IMR-90 (cell line): ENCODE measurements around the gene ITCH.
A peak's percentile ranks its signal among the peaks of the same experiment; 100 is the strongest.

Experiments used
- BHLHE40 ChIP-seq: fragments of 150-350 bp; IDR thresholded peaks from 2 replicates; pipeline ENCODE4 v1.6.1; 2016; ENCODE audit warnings: mild to moderate bottlenecking, low read depth, low read length
- CEBPB ChIP-seq: IDR thresholded peaks from 2 replicates; pipeline ENCODE4 v1.6.1; 2012; ENCODE audit warnings: low read depth, low read length, improper control_type of control experiment
- FOS ChIP-seq: fragments of 150-350 bp; IDR thresholded peaks from 2 replicates; pipeline ENCODE4 v1.6.1; 2016; ENCODE audit warnings: low read depth, low read length
- MAZ ChIP-seq: IDR thresholded peaks from 2 replicates; pipeline ENCODE4 v1.6.1; 2012; ENCODE audit warnings: low read depth, mild to moderate bottlenecking, low read length, improper control_type of control experiment, moderate library complexity, borderline replicate concordance
- MXI1 ChIP-seq: IDR thresholded peaks from 2 replicates; pipeline ENCODE4 v1.6.1; 2012; ENCODE audit warnings: low read depth, mild to moderate bottlenecking, low read length, moderate library complexity, borderline replicate concordance
- POLR2A ChIP-seq: IDR thresholded peaks from 2 replicates; pipeline ENCODE4 v1.6.1; 2012; ENCODE audit warnings: mild to moderate bottlenecking, low read depth, low read length
- RAD21 ChIP-seq: IDR thresholded peaks from 2 replicates; pipeline ENCODE4 v1.6.1; 2012; ENCODE audit warnings: low read length, improper control_type of control experiment
- RCOR1 ChIP-seq: IDR thresholded peaks from 2 replicates; pipeline ENCODE4 v1.6.1; 2012; ENCODE audit warnings: mild to moderate bottlenecking, low read length, improper control_type of control experiment; ENCODE audit not compliant: insufficient replicate concordance
- SMC3 ChIP-seq: fragments of 150-350 bp; IDR thresholded peaks from 2 replicates; pipeline ENCODE4 v1.6.1; 2016; ENCODE audit warnings: low read depth, mild to moderate bottlenecking, antibody characterized with exemption, low read length, moderate library complexity
- TF ChIP-seq, protein P1 (sequence below): conservative IDR thresholded peaks from 2 replicates; pipeline ENCODE4 v1.5.1; 2012; ENCODE audit warnings: mild to moderate bottlenecking, low read depth, low read length, improper control_type of control experiment

DNA sequence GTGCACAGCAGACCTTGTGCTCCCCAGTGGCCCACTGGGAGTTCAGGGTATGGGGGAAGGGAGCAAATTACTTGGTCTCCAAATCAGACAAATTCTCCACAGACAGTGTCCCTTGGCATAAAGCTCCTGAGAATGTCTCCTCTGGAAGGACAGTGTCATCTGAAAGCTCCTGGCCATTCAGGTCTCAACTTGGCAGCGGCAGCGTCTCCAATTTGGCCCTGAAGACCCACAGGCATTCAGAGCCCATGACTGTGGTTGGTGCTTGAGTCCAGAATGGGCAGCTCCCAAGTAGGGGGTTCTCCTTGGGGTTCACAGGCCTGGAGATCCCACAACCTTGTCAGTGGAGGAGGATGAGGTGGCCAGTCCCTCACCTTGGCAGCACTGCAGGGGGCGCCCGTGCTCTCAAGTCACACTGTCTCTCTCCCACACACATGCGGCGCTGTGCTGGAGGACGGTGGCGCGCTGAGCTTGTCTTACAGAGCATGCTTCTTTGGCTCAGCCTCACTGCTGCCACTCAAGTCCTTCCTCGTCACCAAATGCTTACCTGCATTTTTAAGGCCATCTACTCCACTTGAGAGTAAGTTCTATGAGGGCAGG lies 173.8 kb downstream of the ITCH start:
- TF ChIP-seq, protein P1, sequence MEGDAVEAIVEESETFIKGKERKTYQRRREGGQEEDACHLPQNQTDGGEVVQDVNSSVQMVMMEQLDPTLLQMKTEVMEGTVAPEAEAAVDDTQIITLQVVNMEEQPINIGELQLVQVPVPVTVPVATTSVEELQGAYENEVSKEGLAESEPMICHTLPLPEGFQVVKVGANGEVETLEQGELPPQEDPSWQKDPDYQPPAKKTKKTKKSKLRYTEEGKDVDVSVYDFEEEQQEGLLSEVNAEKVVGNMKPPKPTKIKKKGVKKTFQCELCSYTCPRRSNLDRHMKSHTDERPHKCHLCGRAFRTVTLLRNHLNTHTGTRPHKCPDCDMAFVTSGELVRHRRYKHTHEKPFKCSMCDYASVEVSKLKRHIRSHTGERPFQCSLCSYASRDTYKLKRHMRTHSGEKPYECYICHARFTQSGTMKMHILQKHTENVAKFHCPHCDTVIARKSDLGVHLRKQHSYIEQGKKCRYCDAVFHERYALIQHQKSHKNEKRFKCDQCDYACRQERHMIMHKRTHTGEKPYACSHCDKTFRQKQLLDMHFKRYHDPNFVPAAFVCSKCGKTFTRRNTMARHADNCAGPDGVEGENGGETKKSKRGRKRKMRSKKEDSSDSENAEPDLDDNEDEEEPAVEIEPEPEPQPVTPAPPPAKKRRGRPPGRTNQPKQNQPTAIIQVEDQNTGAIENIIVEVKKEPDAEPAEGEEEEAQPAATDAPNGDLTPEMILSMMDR = peak; percentile 30; the same call in 1 of the 2 replicates
- TF ChIP-seq MXI1 (no peak), BHLHE40 (no peak), POLR2A (no peak), RCOR1 (no peak), RAD21 (0 out of 2 replicates have a peak, but pooled peaks have one; percentile 5), FOS (no peak), MAZ (no peak), SMC3 (no peak), CEBPB (no peak)
